Gastroesophageal sphincter (tissue), 3 donors: Measurements from ENCODE around the gene CMTM8.

Experiments used
- CTCF ChIP-seq, 4 experiments: fragments of 200-600 bp in 2 of 4; fragments of 450-650 bp in 2 of 4; sonication (generic) in 1 of 4; IDR thresholded peaks; one replicate each; pipeline ENCODE4 v1.5.1; 2017 to 2019; ENCODE audit warnings: antibody characterized with exemption in 4 of 4, mild to moderate bottlenecking in 2 of 4, moderate library complexity in 2 of 4
- EP300 ChIP-seq: sonication (generic); formaldehyde crosslinking; IDR thresholded peaks from one replicate; pipeline ENCODE4 v1.6.1; 2017; ENCODE audit warnings: antibody characterized with exemption, mild to moderate bottlenecking
- POLR2A ChIP-seq, 2 donors: fragments of 450-650 bp; IDR thresholded peaks; one replicate each; pipeline ENCODE4 v1.6.1; 2017; ENCODE audit warnings: antibody characterized with exemption in 2 of 2, mild to moderate bottlenecking in 2 of 2, moderate library complexity in 1 of 2
- POLR2AphosphoS5 ChIP-seq: sonication (generic); formaldehyde crosslinking; IDR thresholded peaks from one replicate; pipeline ENCODE4 v1.6.1; 2017; ENCODE audit warnings: antibody characterized with exemption

- TF ChIP-seq CTCF (IDR thresholded peaks at IDR 0.05) (no peak), POLR2A (IDR thresholded peaks at IDR 0.05) (no peak), EP300 (no peak), POLR2AphosphoS5 (no peak)
Observed at GRCh38 chr3:32352563-32352962, 114.1 kb downstream of the CMTM8 start.
